Right atrium auricular region (tissue), 2 donors: ENCODE measurements around the gene TMEM135. TPM values are rescaled to one million over a fixed set of nuclear protein-coding genes. Genes with fewer than 3 reads are reported as not detected.
"Not testable (repeated sequence)": the region's sequence is repeated elsewhere in the genome, so short reads cannot be mapped to it uniquely, and the experiment has no call there.

Source experiments
- DNase-seq: peaks from one replicate; pipeline ENCODE4 v3.0.0-alpha.2; 2019; ENCODE audit warnings: low spot score
- H3K27ac ChIP-seq, 2 donors: fragments of 200-600 bp; sonication (generic); 1 replicate in 1 of 2; 2 replicates in 1 of 2; pipeline ENCODE4 v1.5.1; 2016 to 2019
- H3K27me3 ChIP-seq, 2 donors: fragments of 200-600 bp; sonication (generic); one replicate each; pipeline versions ENCODE4 v1.5.1 to v1.6.0; 2017 to 2019
- H3K36me3 ChIP-seq: fragments of 200-600 bp; sonication (generic); one replicate; pipeline ENCODE4 v1.5.1; 2016
- H3K4me1 ChIP-seq, 2 donors: fragments of 200-600 bp; sonication (generic); one replicate each; pipeline versions ENCODE4 v1.5.1 to v1.6.0; 2017 to 2019
- H3K4me3 ChIP-seq, 2 donors: fragments of 200-600 bp; sonication (generic); 1 replicate in 1 of 2; 2 replicates in 1 of 2; pipeline ENCODE4 v1.5.1; 2017 to 2019; ENCODE audit warnings: mild to moderate bottlenecking in 1 of 2, moderate library complexity in 1 of 2
- H3K9me3 ChIP-seq, 2 donors: fragments of 200-600 bp; sonication (generic); one replicate each; pipeline ENCODE4 v1.5.1; 2019
- total RNA-seq, 2 donors: library from RNA; depleted of rRNA; stranded (reverse); fragments of >200 nt; gene quantifications; one replicate each; pipeline ENCODE4 v1.1.0, GENCODE V29; 2016
- TF ChIP-seq, protein P1 (sequence below), 2 donors: fragments of 200-600 bp; sonication (generic); IDR thresholded peaks; one replicate each; pipeline ENCODE4 v1.5.1; 2019; ENCODE audit warnings: antibody characterized with exemption in 2 of 2

Gene TMEM135
- total RNA-seq, 2 donors from 2014 or later, result 12.2 to 13.0 TPM

DNA sequence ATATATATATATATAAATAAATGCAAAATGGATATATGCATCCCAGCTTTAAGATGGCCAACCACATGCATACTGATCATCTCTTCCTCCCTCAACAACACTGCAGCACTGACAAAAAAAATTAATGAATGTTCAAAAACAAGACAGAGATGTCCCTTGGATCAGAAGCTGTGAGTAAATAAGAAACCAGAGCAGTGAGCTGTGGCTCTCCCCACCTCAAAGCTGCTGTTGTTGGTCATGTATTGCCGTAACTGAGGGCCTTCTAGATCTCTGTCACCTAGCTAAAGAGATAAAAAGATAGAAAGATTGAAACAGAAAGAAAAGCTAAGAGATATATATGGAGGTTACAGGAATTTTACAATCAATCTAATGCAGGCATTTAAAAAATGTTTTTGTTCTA, 15.5 kb upstream of the TMEM135 start:
- DNase-seq, result no peak
- H3K27ac ChIP-seq, result no peak overlapping the region
- TF ChIP-seq, protein P1, sequence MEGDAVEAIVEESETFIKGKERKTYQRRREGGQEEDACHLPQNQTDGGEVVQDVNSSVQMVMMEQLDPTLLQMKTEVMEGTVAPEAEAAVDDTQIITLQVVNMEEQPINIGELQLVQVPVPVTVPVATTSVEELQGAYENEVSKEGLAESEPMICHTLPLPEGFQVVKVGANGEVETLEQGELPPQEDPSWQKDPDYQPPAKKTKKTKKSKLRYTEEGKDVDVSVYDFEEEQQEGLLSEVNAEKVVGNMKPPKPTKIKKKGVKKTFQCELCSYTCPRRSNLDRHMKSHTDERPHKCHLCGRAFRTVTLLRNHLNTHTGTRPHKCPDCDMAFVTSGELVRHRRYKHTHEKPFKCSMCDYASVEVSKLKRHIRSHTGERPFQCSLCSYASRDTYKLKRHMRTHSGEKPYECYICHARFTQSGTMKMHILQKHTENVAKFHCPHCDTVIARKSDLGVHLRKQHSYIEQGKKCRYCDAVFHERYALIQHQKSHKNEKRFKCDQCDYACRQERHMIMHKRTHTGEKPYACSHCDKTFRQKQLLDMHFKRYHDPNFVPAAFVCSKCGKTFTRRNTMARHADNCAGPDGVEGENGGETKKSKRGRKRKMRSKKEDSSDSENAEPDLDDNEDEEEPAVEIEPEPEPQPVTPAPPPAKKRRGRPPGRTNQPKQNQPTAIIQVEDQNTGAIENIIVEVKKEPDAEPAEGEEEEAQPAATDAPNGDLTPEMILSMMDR (IDR thresholded peaks at IDR 0.05), result no peak
- H3K27me3 ChIP-seq, result no peaks in the 10 kb centered on the region
- no peaks in the 10 kb centered on the region for H3K9me3 ChIP-seq
- H3K36me3 ChIP-seq, result no peaks in the 10 kb centered on the region
- H3K4me1 ChIP-seq, result peaks cover 0 to 9% of the 10 kb centered on the region in 2 donors
- H3K4me3 ChIP-seq, result no peak overlapping the region

- Histone ChIP-seq H3K9me3 (no peaks in the 10 kb centered on the region), H3K27ac (no peak overlapping the region), H3K36me3 (no peaks in the 10 kb centered on the region), H3K27me3 (no peaks in the 10 kb centered on the region), H3K4me1 (peaks cover 0 to 9% of the 10 kb centered on the region in 2 donors), H3K4me3 (no peak overlapping the region)
- DNase-seq, result no peak
- TF ChIP-seq, protein P1 (IDR thresholded peaks at IDR 0.05), result no peak
These were observed 15.0 kb upstream of the TMEM135 start for GRCh38 chr11:87022738-87023137.

GRCh38 chr11:87026415-87026814, 11.3 kb upstream of the TMEM135 start:
- not testable (repeated sequence) for H3K27me3 ChIP-seq, H3K36me3 ChIP-seq, H3K4me1 ChIP-seq, H3K9me3 ChIP-seq, H3K27ac ChIP-seq, DNase-seq, H3K4me3 ChIP-seq

GRCh38 chr11:87030458-87031054, 7.2 kb upstream of the TMEM135 start:
- H3K4me3 ChIP-seq, result no peak overlapping the region
- H3K27me3 ChIP-seq, result no peaks in the 10 kb centered on the region
- TF ChIP-seq, protein P1 (IDR thresholded peaks at IDR 0.05), result no peak

GRCh38 chr11:87031433-87032170, 6.1 kb upstream of the TMEM135 start:
- H3K27me3 ChIP-seq, result no peaks in the 10 kb centered on the region
- H3K27ac ChIP-seq, result no peak overlapping the region
- TF ChIP-seq, protein P1 (IDR thresholded peaks at IDR 0.05), result no peak
- no peak for DNase-seq
- H3K4me3 ChIP-seq, result no peak overlapping the region
- H3K4me1 ChIP-seq, result peaks cover 0 to under 1% of the 10 kb centered on the region in 2 donors
- H3K9me3 ChIP-seq, result no peaks in the 10 kb centered on the region
- H3K36me3 ChIP-seq, result no peaks in the 10 kb centered on the region

More at GRCh38 chr11:87030458-87031054, 7.2 kb upstream of the TMEM135 start:
- no peak for DNase-seq
- no peaks in the 10 kb centered on the region for H3K36me3 ChIP-seq
- no peak overlapping the region for H3K27ac ChIP-seq
- no peaks in the 10 kb centered on the region for H3K9me3 ChIP-seq
- no peaks in the 10 kb centered on the region for H3K4me1 ChIP-seq

- H3K9me3 ChIP-seq, result no peaks in the 10 kb centered on the region
These were observed 4.2 kb upstream of the TMEM135 start for GRCh38 chr11:87033561-87033960.

More at GRCh38 chr11:87033561-87033960, 4.2 kb upstream of the TMEM135 start:
- TF ChIP-seq, protein P1 (IDR thresholded peaks at IDR 0.05), result no peak
- no peak overlapping the region for H3K4me3 ChIP-seq
- no peaks in the 10 kb centered on the region for H3K36me3 ChIP-seq
- H3K27me3 ChIP-seq, result no peaks in the 10 kb centered on the region
- no peak overlapping the region for H3K27ac ChIP-seq
- peaks cover 0 to 9% of the 10 kb centered on the region in 2 donors for H3K4me1 ChIP-seq
- no peak for DNase-seq
